Measurements from ENCODE around the gene DHCR7.
"Not testable (repeated sequence)": the region's sequence is repeated elsewhere in the genome, so short reads cannot be mapped to it uniquely, and the experiment has no call there.

DHCR7 gene

DNA sequence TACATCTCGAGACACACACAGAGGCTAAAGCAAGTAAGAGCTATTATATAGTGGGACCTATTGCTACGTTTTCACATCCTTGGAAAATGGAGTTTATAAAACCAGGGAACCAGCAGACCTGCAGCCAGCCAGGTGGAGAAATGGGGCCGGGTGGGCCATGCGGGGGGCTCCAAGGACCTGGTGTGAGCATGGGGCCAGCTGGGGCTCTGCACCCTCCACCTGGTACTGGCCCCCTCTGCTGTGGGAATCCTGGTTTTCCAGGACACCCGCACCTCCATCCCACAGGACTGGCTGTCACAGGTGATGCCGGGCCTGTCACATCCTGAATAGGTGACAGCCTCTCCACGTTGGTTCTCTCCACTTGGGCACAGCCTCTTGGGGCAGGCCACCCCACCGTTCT lies 11.3 kb downstream of the DHCR7 start:
- DNase-seq = no peak

DNA sequence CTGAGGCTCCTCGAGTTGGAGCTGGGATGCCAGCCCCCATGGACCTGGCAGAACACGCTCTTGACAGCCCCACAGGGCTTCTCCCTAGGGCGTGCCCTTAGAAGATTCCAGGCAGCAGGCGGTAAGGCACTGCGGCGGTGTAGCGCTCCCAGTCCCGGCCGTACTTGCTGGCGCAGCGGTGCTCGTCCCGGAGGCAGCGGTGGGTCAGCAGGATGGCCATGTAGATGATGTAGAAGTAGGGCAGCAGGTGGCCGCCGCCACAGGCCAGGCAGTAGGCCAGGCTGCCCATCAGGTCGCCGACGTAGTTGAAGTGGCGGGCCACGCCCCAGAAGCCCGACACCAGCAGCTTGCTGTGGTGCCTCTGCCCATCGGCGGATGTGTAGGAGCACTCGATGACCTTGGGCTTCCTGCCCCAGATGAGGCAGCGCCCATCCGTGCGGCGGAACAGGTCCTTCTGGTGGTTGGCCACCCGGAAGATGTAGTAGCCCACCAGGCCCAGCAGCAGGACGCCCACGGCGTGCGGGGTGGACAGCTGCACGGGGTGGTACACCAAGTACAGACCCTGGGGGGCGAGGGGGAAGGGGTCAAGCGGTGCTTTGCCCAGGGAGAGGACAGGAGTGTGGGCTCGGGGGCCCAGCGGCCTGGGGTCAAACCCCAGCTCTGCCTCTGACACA lies 12.8 kb downstream of the DHCR7 start:
- no peak for DNase-seq

DNA sequence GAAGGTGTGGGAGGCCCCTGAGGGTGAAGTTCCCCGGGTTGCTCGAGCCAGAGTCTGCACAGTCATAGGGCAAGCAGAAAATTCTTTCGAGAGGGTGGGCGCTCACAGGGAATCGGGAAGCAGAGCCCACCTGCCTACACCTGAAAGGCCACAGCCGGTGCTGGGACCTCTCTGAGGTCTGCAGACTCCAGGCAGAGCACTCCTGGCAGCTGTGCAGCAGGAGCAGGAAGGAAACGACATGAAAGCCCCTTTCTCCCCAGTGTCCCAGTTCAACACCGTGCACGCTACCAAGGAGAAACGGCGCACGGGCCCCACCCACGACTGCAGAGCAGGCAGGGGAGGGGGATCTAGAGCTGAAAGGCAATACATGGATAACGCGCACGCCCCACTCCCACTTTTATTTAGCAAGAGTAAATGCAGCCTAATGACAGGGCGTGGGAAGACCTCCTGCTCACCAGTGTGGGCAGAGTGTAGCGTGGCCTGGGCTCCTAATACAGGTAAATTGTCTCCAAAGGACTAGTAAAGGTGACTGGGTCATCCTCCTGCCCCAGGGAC lies 13.5 kb downstream of the DHCR7 start:
- no peak for DNase-seq

DNA sequence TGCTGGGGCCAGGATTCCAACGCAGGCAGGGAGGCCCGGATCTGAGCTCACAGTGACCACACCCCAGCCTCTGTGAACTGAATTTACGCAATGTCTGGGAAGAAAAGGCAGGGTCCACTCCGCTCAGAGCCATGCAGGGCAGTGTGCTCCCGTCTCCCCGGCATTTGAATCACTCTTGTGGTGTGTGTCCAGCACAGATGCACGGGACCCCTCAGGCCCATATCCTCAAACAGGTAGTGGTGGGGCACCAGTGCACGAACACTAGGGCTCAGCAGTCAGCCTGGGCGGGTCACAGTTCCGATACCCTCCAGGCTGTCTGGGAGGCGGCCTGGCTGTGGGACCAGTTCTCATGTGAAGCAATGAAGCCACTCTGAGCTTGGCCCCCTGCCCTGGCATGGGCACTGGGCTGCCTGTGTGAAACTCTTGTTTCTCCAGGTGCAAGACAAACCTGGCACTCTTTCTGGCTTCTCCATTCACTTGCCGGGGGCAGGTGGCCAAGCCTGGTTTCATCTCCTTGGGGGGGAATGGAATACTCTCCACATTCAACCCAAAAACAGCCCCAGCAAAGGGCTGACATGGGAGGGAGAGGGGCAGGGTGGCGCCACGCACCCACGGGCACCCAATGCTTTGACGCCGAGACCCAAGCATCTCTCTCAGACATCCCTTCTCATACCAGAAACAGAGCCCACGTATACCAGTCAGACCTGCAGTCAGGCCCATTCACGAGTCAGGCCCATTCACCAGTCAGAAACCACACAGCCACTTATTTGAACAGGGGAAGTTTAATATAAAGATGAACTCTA lies 14.3 kb downstream of the DHCR7 start:
- DNase-seq = no peak

DNA sequence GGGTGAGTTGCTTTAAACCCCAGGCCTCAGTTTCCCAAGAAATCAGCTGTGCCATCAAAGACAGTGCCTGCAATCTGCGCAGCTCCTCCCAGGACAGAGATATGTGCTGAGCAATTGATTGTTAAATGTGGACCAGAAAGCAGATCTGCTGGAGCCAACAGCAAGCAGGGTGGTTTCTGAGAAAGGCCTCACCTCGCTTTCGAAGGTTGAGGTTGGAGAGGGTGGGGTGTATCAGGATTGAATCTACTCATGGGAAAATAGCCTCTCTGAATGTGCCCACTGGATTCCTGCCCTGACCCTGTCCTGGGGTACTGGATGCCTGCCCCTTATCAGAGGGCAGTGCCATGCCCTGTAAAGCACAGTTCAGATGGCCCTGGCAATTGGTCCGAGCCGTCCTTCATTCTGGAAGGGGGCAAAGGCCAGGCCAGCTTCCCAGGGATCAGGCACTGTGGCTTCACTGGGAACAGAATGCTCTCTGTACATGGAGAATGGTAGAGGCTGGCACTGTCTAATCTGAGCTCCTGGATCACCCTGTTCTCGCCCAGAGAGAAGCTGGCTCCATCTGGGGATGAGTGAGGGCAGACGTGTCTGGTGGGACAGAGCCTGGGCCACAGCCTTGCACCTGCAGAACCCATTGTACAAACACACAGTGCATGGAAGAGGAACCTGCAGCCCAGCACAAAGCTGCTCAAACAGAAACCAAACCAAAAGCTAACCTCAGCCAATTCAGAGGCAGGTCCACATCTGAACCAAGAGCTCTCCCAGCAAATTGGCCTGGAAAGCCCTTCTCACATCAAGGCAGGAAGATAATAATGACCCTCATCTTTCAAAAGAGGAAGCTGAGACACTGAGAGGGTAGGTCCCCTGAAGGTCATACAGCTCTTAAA lies 15.2 kb downstream of the DHCR7 start:
- DNase-seq = no peak

DNA sequence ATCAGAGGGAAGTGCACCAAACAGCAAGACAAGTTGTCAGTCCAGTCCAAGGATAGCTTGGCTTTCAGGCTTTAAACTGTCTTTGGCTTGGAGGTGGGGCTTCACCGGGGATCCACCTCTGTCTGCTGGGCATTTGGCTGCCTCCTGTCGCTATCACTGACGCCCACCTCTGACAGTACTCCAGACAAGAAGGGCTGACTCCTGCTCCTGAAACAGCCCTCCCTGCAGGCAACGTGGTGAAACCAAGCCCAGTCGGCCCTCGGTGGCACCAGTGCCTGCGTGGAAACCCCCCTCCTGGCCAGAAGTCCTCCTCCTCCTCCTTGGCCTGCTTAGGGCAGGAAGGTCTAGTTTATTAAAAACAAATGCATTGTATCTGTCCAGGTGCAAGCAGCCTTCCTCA lies 16.9 kb downstream of the DHCR7 start:
- DNase-seq = no peak

DNA sequence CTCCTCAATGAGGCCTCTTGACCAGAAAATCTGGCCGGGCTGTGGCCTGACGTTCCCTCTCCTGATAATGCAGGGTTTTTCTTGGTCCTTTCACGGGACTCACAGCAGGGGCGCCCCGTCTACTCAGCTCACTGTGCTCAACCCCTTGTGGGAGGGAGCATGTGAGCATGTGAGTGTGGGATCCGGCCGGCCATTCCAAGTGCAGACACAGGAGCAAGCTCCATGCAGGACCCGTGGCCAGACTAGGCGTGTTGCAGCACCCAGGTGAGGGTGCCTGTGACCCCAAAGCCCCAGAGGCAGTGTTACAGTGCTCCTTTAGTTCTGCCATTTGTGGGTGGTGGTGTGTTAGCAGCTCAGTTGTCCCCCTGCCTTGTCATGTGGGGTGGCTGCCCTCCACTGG lies 18.0 kb downstream of the DHCR7 start:
- DNase-seq = no peak

DNA sequence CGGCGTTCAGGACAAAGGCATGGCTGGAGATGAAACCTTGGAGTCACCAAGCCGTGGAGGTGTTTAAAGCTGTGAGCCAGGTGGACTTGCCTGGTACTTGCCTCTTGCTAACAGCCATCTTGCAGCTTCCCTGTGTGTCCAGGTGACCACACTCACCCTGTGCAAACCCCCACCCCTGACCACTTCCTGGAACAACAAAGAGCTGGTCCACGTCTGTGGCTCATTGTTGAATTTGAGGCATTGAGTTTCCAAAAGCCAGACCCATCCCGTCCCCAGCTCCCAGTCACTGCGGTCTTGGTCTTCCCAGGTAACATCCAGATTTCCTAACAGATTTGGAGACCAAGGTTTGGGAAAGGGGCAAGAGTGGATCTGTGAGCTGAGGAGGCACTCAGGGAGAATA lies 18.5 kb downstream of the DHCR7 start:
- no peak for DNase-seq

DNA sequence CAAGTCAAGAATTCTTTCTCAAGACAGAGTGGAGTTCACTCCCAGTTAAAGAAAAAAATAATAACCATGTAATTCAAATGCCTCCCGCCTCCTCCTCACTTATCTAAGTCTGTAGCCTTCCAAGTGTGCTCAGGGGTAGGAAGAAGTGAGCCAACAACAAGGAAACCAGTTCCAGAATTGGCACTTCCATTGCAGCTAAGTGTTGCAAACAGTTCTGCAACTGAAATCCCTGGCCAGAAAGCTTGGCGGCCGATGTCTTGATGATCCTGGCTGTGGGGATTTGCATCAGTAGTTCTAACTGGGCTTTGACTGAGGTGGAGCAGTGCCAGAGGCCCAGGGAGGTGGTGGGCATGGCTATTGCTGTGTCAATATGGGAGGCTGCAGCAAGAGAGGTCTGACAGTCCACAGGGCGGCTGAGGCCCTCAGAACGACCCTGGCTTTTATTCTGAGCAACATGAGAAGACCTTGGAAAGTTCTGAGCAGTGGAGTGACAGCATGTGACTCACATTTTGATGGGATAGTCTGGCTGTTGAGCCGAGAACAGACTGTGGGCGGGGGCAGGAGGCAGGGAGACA lies 19.2 kb downstream of the DHCR7 start:
- no peak for DNase-seq

DNA sequence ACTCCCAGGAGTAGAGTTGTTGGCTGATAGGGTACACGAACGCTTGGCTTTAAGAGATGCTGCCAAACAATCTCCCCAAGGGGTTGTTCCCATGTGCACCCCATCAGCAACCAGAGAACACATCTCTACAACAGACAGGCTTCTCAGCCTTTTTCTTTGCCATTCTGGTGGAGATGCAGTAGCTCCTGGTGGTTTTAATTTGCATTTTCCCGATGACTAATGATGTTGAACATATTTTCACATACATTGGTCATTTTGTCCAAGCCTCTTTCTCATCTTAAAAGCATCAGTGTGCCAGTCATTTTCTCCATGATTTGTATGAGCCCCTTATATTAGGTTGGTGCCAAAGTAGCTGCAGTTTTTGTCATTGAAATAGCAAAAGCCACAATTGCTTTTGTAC lies 21.8 kb downstream of the DHCR7 start:
- DNase-seq = no peak

DNA sequence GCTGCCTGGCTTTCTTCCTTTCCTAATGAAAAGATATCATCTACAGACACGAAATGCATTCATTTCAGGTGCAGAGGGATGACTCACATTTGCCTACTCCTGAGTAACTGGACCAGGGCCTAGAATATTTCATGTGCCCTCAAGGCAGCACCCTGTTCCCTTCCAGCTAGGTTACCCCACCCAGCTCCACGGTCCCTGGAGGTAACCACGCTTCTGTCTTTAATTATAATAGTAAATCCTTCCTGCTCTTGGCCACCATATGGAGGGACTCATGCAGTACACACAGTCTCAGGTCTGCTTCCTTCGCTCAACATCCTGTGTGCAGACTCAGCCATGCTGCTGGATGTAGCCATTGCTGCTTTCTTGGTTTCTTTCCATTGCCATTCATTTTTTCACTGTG lies 22.3 kb downstream of the DHCR7 start:
- no peak for DNase-seq

DNA sequence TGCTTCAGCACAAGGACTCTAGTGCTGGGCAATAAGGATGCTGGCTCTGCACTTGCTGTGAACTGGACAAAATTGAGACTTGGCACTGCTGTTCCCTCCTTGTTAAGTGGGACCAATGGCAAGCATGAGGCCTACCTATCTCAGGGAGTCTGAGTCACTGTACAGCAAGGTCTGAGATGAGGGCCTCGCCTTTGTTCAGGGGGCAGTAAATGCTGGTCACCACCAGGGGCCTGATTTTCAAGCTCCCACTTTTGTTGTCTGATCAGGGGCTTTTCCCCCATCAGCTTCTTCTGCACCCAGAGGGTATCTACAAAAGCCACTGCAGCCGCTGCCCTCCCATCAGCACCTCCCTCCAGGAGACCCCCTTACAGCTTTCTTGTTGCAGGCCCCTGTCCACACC lies 22.8 kb downstream of the DHCR7 start:
- DNase-seq = no peak

DNA sequence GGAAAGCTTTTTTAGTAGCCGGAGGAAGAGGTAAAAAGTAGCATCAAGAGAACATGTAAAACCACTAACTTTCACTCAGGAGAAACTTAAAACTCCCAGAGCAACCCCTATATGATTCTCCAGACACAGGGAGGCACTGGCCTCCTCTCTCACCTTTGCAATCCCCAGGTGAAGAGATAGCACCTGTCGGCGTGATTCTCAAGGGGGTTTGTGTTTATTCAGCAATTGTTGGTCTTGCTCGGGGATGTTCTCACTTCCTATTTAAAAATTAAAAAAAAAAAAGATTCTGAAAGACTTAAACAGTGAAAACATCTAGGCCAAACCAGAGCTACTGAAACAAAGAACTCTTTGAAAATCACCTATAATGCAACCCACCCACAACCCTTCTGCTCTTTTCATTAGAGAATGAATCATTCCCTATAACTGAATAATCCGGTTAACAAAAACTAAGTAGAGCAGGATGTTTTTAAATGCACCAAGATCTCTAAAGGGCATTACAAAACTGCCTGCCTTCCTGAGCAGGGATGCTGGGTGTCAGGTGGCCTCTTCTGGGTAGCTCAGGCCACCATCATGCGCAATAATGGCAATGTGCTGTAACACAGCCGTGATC lies 24.9 kb downstream of the DHCR7 start:
- no peak for DNase-seq

DNA sequence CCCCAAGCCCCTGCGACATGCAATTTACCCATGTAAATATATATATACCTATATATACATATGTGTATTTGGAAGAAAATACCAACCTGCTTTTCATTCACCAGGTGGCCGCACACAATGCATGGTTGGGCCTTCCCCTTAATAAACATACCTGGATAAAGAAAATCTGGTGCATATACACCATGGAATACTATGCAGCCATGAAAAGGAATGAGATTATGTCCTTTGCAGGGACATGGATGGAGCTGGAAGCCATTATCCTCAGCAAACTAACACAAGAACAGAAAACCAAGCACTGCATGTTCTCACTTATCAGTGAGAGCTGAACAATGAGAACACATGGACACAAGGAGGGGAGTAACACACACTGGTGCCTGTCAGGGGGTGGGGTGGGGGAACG lies 25.9 kb downstream of the DHCR7 start:
- DNase-seq = not testable (repeated sequence)

DNA sequence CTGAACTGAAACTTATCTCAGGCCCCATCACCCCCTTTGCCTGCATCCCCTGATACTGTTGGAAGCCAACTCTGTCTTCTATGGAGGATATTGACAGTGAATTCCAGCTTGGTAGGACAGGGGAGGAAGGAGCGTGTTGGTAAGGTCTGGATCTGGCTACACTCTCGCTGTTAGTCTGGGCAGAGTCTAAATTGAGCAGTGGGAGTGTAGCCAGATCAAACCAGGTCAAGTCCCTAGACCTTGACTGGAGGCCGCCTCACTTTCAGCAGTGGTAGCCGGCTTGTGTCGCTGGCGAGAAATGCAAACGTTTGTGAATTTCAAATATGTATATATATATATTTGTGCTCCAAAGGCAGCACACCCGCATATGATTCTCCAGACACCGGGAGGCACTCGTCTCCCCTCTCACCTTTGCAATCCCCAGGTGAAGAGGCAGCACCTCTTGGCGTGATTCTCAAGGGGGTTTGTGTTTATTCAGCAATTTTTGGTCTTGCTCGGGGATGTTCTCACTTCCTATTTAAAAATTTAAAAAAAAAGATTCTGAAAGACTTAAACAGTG lies 26.7 kb downstream of the DHCR7 start:
- no peak for DNase-seq

DNA sequence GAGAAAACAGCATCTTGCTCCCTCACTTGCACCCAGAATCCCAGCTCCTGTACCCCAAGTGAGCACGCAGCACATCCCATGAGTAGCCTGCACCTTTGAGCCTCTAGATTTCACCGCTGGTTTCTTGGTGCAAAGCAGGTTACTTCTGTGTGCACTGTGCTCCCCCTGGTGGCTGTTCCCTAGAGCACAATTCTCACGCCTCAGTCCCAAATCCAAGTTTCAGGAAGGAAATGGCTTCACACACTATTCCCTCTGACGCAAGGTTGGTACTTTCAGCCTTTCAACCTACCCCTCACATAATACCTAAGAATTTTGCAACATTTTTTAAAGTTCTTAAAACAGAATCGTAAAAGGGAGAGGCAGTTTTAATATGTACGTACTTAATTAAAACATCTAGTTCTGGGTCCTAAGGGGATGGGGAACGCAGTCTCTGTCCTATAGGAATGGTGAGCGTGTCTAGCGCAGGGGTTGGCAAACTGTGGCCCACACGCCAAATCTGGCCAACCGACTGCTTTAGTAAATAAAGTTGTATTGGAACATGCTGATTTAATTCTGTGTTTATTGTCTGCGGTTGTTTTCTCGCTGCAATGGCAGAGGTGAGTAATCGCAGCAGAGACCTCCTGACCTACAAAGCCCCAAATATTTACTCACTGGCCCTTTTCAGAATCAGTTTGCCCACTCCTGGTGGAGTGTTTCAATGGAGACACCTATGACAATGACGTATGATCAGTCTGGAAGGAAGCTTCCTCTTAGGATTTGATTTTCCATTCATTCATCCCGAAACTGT lies 27.5 kb downstream of the DHCR7 start:
- peak; percentile 30 to 55 for DNase-seq

DNA sequence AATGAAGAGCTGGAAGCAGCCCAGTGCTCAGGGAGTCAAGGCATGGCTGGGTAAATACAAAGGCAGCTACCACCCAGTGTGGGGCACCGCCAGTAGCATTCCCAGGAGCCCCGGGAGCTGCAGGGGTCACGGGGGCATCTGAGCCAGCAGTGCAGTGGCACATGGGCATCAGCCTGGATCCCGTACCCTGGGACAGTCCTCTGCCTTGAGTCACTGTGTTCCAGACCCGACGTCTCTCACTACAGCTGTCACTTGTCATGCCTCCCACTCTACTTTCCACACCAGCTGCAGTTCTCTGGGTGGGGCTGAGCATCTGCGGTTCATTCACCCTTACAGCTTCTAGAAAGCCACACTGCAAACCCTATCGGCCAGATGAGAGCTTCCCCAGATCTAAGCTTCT lies 29.6 kb downstream of the DHCR7 start:
- DNase-seq = no peak

DNA sequence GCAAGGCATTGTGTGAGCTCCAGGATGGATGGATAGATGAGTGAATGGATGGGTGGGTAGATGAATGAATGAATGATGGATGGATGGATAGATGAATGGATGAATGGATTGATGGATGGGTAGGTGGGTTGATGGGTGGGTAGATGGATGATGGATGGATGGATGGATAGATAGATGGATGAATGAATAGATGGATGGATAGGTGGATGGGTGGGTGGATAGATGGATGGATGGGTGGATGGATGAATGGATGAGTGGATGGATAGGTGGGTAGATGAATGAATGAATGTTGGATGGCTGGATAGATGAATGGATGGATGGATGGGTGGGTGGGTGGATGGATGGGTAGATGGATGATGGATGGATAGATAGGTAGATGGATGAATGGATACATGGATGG lies 33.5 kb downstream of the DHCR7 start:
- DNase-seq = no peak

DNA sequence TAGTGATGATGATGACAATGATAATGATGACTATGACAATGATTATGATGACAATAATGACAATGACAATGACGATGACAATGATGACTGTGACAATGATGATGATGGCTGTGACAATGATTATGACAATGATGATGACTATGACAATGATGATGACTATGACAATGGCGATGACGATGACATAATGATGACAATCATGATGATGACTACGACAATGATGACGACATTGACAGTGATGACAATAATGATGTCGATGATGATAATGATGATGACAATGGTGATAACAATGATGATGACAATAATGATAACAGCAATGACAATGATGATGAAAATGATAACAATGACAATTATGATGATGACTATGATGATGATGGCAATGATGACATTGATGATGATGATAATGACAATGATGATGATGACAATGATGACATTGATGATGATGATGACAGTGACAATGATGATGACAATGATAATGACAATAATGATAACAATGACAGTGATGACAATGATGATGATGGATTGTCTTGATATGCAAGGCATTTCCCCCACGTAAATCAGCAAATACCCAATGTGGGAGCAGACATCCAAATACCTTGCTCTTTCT lies 37.7 kb downstream of the DHCR7 start:
- DNase-seq = no peak

DNA sequence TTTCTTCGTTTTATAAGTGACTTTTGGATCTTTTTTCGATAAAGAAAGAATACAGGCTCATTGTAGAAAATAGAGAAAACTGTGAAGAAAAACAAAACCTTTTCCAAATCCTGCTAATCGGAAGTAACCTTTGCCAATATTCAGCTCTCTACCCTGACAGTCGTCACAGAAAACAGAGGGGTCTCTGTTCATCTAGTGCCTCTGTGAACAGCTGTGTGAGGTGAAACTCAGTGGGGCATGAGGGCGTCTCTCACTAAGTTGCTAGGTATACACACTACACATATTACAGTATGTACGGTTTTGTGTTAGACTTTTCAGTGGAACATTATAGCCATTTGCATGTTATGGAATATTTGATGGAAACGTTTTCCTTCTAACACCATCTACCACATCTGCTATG lies 39.4 kb downstream of the DHCR7 start:
- no peak for DNase-seq

DNA sequence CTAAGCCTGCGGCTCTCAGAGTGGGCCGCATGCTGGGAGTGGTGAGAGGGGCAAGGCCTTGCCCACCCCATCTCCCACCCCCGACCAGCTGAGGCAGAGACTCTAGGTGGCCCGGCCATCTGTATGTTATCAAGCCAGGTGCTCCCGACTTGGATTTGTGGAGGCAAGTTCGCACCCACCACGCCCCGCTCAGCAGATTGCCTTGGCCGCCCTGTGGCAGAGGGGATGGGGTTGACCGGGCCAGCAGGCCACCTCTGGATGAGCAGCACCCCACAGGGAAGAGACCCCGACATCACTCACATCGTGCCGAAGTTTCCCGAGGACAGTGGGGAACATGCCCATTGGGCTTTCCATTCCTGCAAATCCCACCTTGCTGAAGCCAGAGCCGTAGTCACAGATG lies 40.8 kb downstream of the DHCR7 start:
- DNase-seq = no peak
